GM19324 (cell line): ENCODE data around the gene FBXW5.

Source experiments
- ATAC-seq: cut with Tn5 transposase; IDR thresholded peaks from one replicate; pipeline ENCODE4 v1.9.1; 2021; ENCODE audit warnings: mild to moderate bottlenecking, moderate library complexity; ENCODE audit not compliant: unreplicated experiment, low FRiP score

The FBXW5 gene

GRCh38 chr9:136963341-136963740 lies 18.8 kb upstream of the FBXW5 start:
- no peak for ATAC-seq

GRCh38 chr9:136962701-136963248 lies 18.2 kb upstream of the FBXW5 start:
- no peak for ATAC-seq

GRCh38 chr9:136962163-136962562 lies 17.6 kb upstream of the FBXW5 start:
- ATAC-seq: no peak

DNA sequence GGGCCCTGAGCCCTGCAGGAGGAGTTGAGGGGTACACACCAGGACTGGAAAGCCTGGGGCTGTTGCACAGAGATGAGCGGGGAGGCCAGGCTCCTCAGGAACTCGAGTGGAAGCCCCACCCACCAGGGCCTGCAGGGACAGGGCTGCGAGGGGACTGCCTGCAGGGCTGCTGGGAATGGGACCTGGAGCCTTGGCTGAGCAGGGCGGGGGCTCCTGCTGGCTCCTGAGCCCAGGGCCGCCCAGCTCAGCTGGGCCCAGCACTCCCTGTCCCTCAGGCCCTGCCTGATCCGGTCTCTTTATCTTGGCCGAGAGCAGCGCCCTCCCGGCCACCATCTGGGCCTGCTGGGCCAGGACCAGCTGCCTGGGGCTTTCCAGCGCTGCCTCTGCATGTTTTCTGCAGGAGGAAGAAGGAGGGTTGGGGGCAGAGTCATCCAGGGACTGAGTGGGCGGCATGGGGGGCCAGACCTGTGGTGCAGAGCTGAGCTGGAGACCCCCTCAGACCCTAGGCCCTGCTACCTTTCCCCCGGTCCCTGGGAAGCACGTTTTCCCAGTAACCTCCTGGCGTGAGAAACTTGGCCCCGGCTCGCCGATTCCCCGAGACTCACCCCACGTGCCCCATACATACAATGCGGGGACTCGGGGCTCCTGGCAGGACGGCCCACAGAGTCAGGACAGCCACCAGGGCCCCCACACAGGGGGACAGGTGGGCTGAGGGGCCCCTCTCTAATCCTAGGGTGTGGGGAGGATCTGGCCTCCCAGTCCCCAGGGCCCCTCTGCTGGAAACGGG lies 16.9 kb upstream of the FBXW5 start:
- ATAC-seq: no peak

DNA sequence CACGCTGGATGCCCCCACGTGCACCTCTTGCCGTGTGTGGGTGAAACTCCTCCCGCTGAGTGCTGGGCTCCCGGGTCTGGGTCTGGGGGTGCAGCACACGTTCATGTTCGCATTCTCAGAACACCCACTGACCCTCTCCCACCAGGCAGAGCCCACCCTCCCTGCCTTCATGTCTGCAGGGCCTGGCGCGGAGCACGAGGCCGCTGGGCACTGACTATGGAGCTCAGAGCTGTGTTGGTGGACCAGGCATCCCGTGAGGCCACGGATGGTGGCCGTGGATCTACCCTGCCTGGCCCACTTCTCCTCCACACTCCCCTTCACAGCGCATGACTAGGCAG lies 16.4 kb upstream of the FBXW5 start:
- ATAC-seq: no peak

GRCh38 chr9:136960212-136960937 lies 15.8 kb upstream of the FBXW5 start:
- no peak for ATAC-seq

DNA sequence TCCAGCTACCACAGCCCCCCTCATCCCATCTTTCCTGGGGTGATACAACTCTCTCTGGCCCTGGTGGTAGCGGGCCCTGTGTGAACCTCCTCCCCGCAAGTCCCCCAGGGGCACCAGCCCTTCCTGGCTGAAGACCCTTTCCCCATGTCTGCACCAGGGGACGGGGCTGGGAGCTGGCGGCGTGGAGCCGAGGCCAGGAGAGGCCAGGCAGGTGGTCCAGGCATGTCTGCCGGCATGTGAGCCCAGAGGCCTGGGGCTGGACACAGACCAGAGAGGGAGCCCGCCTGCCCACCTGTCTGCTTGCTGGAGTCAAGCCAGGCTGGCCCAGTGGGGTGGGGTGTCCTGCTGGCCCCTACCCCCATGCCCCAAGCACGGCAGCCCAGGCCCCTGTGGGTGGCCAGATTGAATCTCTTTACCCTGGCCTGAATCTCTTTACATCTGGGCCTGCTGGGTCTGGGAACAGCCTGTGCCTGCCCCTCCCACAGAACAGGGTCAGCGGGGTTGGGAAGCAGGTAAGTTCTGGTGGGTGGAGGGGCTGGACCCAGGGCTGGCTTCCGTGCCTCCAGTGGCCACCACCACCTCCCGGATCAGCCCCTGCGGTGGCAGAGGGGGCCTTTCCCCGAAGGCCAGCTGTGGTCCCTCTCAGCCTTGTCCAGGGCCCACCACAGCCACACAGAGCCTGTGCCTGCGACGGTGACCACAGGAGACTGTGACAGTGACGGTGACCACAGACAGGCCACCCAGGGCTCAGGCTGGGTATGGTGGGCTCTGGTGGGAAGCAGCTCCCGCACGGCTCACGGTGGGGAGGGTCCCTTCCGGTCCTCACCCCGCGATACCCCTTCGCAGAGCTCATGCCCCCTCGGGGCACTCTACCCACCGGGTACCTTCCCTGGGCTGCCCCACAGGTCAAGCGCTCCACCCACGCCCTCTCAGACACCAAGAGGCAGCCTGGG lies 14.6 kb upstream of the FBXW5 start:
- ATAC-seq: no peak

DNA sequence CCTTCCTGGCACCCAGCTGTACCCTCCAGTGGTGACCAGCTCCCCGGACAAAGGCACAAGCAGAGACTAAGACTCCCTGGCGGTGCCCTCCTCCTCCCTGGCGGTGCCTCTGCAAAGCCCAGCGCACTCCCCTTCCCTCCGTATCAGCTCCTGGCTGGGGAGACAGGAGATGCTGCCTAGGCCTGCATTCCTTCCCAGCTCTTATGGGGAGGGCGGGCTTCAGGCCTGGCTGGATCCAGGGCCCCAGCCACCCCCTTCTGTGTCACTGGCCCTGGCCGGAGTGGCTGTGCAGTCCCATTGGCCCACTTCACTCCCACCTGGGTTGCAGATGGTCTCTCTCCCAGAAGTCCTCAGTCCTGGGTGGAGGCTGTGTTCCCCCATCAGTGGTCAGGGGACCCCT lies 13.9 kb upstream of the FBXW5 start:
- ATAC-seq: no peak

DNA sequence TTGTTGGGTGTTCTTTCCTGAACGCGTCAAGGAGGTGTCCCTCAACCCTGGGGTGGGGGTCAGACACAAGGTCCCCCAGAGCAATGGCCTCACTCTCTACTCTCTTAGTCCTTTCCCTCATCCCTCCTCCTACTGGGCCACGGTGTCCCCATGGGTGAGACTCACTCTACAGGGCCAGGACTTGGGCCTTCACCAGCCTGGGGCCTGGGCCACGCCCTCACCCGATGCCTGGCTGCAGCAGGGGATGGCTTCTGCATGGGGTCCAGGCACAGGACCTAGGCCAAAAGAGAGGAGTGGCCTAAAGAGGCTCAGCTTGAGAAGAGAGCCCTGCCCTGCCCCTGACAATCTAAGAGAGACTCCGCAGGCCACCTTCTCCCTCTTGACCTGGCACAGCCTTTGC lies 13.4 kb upstream of the FBXW5 start:
- no peak for ATAC-seq

DNA sequence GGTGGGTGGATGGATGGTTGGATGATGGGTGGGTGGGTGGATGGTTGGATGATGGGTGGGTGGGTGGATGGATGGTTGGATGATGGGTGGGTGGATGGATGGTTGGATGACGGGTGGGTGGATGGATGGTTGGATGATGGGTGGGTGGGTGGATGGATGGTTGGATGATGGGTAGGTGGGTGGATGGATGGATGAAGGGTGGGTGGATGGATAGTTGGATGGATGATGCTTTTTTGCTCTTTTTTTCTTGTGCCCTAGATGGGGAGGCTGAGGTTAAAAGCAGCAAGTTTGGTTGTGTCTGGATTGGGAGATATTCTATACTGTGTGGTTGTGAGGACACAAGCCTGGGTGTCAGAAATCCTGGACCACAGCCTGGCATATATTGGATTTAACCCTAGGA lies 12.9 kb upstream of the FBXW5 start:
- ATAC-seq: no peak

DNA sequence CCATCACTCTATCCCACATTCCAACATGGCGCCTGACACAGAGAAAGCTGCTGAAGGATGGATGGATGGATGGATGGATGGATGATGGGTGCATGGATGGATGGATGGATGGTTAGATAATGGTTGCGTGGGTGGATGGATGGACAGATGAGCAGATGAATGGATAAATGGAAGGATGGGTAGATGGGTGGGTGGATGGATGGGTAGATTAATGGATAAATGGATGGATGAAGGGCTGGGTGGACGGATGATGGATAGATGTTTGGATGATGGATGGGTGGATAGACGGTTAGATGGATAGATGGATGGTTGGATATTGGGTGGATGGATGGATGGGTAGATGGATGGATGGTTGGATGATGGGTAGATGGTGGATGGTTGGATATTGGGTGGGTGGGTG lies 12.1 kb upstream of the FBXW5 start:
- no peak for ATAC-seq

- ATAC-seq: no peak
Observed at GRCh38 chr9:136955943-136956335, 11.4 kb upstream of the FBXW5 start.

DNA sequence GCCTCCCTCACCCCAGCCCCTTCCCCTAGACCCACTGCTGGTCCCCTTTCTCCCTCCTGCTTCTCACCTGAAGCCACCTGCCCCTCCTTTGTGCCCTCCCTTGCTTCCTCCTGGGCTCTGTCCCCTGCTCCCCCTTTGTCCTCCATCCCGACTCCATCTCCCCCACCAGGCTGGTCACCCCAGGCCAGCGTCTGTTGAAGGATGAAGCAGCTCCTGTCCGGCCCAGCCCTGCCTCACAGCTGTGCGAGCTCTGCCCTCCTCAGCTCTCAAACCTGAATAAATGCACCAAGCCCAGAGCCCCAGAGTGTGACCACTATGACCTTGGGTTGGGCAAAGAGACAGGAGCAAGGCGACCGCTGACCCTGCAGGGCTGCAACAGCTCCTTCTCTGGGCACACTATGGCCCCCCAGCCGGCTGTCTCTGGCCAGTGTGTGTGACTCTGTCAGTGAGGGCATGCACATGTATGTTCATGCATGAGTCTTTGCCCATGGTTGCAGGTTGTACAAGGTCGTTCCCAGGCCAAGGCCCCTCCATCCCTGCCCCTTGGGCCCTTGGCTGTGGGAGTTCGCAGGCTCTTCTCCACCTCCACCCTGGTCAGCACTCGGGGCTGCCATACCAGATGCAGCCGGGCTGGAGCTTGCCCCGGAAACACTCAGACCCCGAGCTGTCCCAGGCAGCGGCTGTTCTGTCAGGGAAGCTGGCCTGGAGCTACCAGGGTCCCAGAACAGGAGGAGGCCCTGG lies 10.8 kb upstream of the FBXW5 start:
- no peak for ATAC-seq

GRCh38 chr9:136954270-136955083 lies 9.9 kb upstream of the FBXW5 start:
- no peak for ATAC-seq

DNA sequence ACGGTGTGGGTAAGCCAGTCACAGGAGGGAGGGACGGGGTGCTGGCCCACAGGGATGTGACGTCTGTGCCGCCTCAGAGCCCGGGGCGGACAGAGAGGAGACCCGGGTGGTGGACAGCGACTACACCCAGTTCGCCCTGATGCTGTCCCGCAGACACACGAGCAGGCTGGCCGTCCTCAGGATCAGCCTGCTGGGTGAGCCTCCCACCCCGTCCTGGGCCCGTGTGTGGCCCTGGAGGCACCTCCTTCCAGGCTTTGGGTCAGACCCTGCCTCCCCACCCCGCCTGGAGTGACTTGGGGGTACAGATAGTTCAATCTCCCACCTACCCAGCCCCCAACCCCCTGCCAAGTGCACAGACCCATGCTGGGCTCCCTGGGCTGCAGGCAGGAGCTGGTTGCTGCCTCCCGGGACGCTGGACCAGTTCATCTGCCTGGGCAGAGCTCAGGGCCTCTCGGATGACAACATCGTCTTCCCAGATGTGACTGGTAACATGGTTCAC lies 9.3 kb upstream of the FBXW5 start:
- no peak for ATAC-seq

- ATAC-seq: no peak
Observed at GRCh38 chr9:136952876-136953770, 8.6 kb upstream of the FBXW5 start.

DNA sequence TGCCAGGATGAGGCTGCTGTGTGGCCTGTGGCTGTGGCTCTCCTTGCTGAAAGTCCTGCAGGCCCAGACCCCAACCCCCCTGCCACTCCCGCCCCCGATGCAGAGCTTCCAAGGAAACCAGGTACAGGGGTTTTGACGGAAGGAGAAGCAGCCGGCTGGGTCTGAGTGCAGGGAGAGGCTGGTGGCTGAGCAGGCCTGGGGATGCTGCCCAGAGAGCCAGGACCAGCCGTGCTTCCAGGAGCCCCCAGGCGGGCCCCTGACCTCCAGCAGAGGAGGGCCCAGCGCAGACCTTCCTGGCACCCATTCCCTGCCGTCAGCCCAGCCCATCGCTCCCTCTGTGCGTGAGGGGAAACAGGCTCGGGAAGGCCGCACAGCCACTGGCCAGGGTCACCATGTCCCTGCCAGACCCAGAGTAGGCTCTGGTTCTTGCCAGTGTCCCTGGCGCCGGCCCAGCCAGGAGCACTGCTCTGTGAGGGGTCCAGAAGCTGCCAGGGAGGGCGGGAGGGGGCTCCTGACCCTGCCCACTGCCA lies 7.8 kb upstream of the FBXW5 start:
- no peak for ATAC-seq
